Body of pancreas (tissue), 4 donors: ENCODE results near the gene MYBBP1A.

ENCODE experiments used
- POLR2A ChIP-seq, 3 donors: fragments of 450-650 bp; IDR thresholded peaks; one replicate each; pipeline ENCODE4 v1.6.1; 2016; ENCODE audit warnings: antibody characterized with exemption in 3 of 3, mild to moderate bottlenecking in 2 of 3
- TF ChIP-seq, protein P1 (sequence below), 7 experiments: fragments of 450-650 bp in 4 of 7; fragments of 200-600 bp in 3 of 7; sonication (generic) in 3 of 7; IDR thresholded peaks; one replicate each; pipeline ENCODE4 v1.5.1; 2016 to 2019; ENCODE audit warnings: antibody characterized with exemption in 7 of 7

- TF ChIP-seq, protein P1, sequence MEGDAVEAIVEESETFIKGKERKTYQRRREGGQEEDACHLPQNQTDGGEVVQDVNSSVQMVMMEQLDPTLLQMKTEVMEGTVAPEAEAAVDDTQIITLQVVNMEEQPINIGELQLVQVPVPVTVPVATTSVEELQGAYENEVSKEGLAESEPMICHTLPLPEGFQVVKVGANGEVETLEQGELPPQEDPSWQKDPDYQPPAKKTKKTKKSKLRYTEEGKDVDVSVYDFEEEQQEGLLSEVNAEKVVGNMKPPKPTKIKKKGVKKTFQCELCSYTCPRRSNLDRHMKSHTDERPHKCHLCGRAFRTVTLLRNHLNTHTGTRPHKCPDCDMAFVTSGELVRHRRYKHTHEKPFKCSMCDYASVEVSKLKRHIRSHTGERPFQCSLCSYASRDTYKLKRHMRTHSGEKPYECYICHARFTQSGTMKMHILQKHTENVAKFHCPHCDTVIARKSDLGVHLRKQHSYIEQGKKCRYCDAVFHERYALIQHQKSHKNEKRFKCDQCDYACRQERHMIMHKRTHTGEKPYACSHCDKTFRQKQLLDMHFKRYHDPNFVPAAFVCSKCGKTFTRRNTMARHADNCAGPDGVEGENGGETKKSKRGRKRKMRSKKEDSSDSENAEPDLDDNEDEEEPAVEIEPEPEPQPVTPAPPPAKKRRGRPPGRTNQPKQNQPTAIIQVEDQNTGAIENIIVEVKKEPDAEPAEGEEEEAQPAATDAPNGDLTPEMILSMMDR (IDR thresholded peaks at IDR 0.05) = no peak
- TF ChIP-seq POLR2A (IDR thresholded peaks at IDR 0.05) = no peak
Measured at GRCh38 chr17:4514206-4514605, 41.0 kb downstream of the MYBBP1A start.
